AG09309 (cell line): ENCODE measurements around the gene LANCL2.
"Not testable (repeated sequence)": the region's sequence is repeated elsewhere in the genome, so short reads cannot be mapped to it uniquely, and the experiment has no call there.

Experiments used
- DNase-seq: peaks from one replicate; pipeline ENCODE4 v3.0.0-alpha.2; 2010; ENCODE audit warnings: low read depth
- H3K4me3 ChIP-seq: 2 replicates; pipeline ENCODE4 v1.5.1; 2011; ENCODE audit warnings: mild to moderate bottlenecking, low read depth, low read length, moderate library complexity; ENCODE audit not compliant: control insufficient read depth
- CTCF ChIP-seq: IDR thresholded peaks from 2 replicates; pipeline ENCODE4 v1.5.1; 2011; ENCODE audit warnings: mild to moderate bottlenecking, low read depth, low read length, inconsistent platforms; ENCODE audit not compliant: insufficient read depth, control insufficient read depth; ENCODE audit errors: missing control alignments

LANCL2 gene

GRCh38 chr7:55345292-55345691, 19.8 kb upstream of the LANCL2 start:
- H3K4me3 ChIP-seq = no peak overlapping the region
- no peak for TF ChIP-seq CTCF
- DNase-seq = no peak

GRCh38 chr7:55348502-55348901, 16.6 kb upstream of the LANCL2 start:
- no peak for DNase-seq
- no peak overlapping the region for H3K4me3 ChIP-seq
- no peak for TF ChIP-seq CTCF

- no peak overlapping the region for H3K4me3 ChIP-seq
- no peak for TF ChIP-seq CTCF
- no peak for DNase-seq
These were observed 16.0 kb upstream of the LANCL2 start for GRCh38 chr7:55349121-55349520.

GRCh38 chr7:55350281-55350680, 14.9 kb upstream of the LANCL2 start:
- TF ChIP-seq CTCF = no peak
- no peak overlapping the region for H3K4me3 ChIP-seq
- DNase-seq = no peak

GRCh38 chr7:55351263-55351662, 13.9 kb upstream of the LANCL2 start:
- TF ChIP-seq CTCF = no peak
- H3K4me3 ChIP-seq = no peak overlapping the region
- DNase-seq = no peak

GRCh38 chr7:55352947-55353273, 12.2 kb upstream of the LANCL2 start:
- not testable (repeated sequence) for DNase-seq, H3K4me3 ChIP-seq

GRCh38 chr7:55360486-55360885, 4.7 kb upstream of the LANCL2 start:
- H3K4me3 ChIP-seq = no peak overlapping the region
- TF ChIP-seq CTCF = no peak
- no peak for DNase-seq
